Keratinocyte (primary cell): ENCODE measurements around the gene DCTD. TPM values are rescaled to one million over a fixed set of nuclear protein-coding genes. Genes with fewer than 3 reads are reported as not detected.

ENCODE experiments used
- DNase-seq: peaks from one replicate; pipeline ENCODE4 v3.0.0-alpha.2; 2011; ENCODE audit warnings: low read depth, missing footprints, low spot score
- FAIRE-seq: peaks from 2 replicates; lab custom pipeline; 2011; peaks lifted over from hg19 to GRCh38; lab: Jason Lieb, UNC
- H2AFZ ChIP-seq: 2 replicates; pipeline ENCODE4 v1.6.0; 2012; ENCODE audit warnings: low read length, control low read depth, inconsistent platforms; ENCODE audit not compliant: control insufficient read depth
- H3K27ac ChIP-seq: 2 replicates; pipeline ENCODE4 v1.5.1; 2011; ENCODE audit warnings: low read length; ENCODE audit not compliant: control insufficient read depth, insufficient read depth
- H3K27me3 ChIP-seq: 3 replicates; pipeline ENCODE4 v1.6.0; 2011; ENCODE audit warnings: low read length; ENCODE audit not compliant: control insufficient read depth, insufficient read depth; ENCODE audit errors: extremely low read depth
- H3K36me3 ChIP-seq, 2 experiments: 2 replicates in 1 of 2; 3 replicates in 1 of 2; pipeline ENCODE4 v1.5.1; 2011; ENCODE audit warnings: low read length in 2 of 2, mild to moderate bottlenecking in 1 of 2; ENCODE audit not compliant: control insufficient read depth in 2 of 2, insufficient read depth in 2 of 2; ENCODE audit errors: extremely low read depth in 1 of 2
- H3K4me1 ChIP-seq: 3 replicates; pipeline ENCODE4 v1.5.1; 2011; ENCODE audit warnings: low read length; ENCODE audit not compliant: control insufficient read depth, insufficient read depth; ENCODE audit errors: extremely low read depth
- H3K4me2 ChIP-seq: 3 replicates; pipeline ENCODE4 v1.6.0; 2011; ENCODE audit warnings: low read depth, low read length; ENCODE audit not compliant: control insufficient read depth, insufficient read depth; ENCODE audit errors: extremely low read depth
- H3K4me3 ChIP-seq, 3 experiments: fragments of 200-600 bp in 1 of 3; sonication (generic) in 1 of 3; 2 replicates in 2 of 3; 3 replicates in 1 of 3; pipeline ENCODE4 v1.5.1; 2011 to 2016; ENCODE audit warnings: low read length in 3 of 3, mild to moderate bottlenecking in 3 of 3, control low read depth in 2 of 3, inconsistent platforms in 1 of 3, low read depth in 1 of 3, mixed read lengths in 1 of 3, mixed run types in 1 of 3, moderate library complexity in 1 of 3; ENCODE audit not compliant: control insufficient read depth in 2 of 3, insufficient read depth in 2 of 3; ENCODE audit errors: extremely low read depth in 1 of 3
- H3K79me2 ChIP-seq: 2 replicates; pipeline ENCODE4 v1.6.0; 2012; ENCODE audit warnings: low read length; ENCODE audit not compliant: control insufficient read depth, insufficient read depth
- H3K9ac ChIP-seq: 3 replicates; pipeline ENCODE4 v1.6.0; 2011; ENCODE audit warnings: low read length; ENCODE audit not compliant: control insufficient read depth, insufficient read depth; ENCODE audit errors: extremely low read depth
- H3K9me1 ChIP-seq: 3 replicates; pipeline ENCODE4 v1.6.0; 2011; ENCODE audit warnings: low read length; ENCODE audit not compliant: control insufficient read depth, insufficient read depth; ENCODE audit errors: extremely low read depth
- H3K9me3 ChIP-seq: 2 replicates; pipeline ENCODE4 v1.5.1; 2012; ENCODE audit warnings: low read depth, low read length; ENCODE audit not compliant: control insufficient read depth
- H4K20me1 ChIP-seq: 3 replicates; pipeline ENCODE4 v1.6.0; 2011; ENCODE audit warnings: low read length; ENCODE audit not compliant: control insufficient read depth, insufficient read depth; ENCODE audit errors: extremely low read depth
- EZH2 ChIP-seq: IDR thresholded peaks from one replicate; pipeline ENCODE4 v1.6.1; 2012; ENCODE audit warnings: inconsistent platforms, mild to moderate bottlenecking, low read length, moderate library complexity
- dilution Hi-C: fragments of 300-500 bp; cut with MboI; formaldehyde crosslinking; loops from one replicate; pipeline ENCODE4 v1.7.0; 2020; ENCODE audit warnings: low sequenced_read_pairs; ENCODE audit not compliant: extremely low pct_ligation_motif_present
- polyA plus RNA-seq, 5 experiments: library from polyadenylated mRNA; depleted of rRNA in 3 of 5; stranded (reverse) in 3 of 5; stranded (forward) in 1 of 5; unstranded in 1 of 5; fragments of >200 nt; gene quantifications; 1 replicate in 1 of 5; 2 replicates in 3 of 5; 3 replicates in 1 of 5; pipeline versions ENCODE4 v1.2.1 to v1.2.3, GENCODE V29; 2011 to 2012; ENCODE audit warnings: missing spikeins in 2 of 5, low read depth in 1 of 5, low replicate concordance in 1 of 5
- TF ChIP-seq, protein P1 (sequence below), 3 experiments: IDR thresholded peaks in 1 of 3; conservative IDR thresholded peaks in 1 of 3; optimal IDR thresholded peaks in 1 of 3; 2 replicates in 2 of 3; 3 replicates in 1 of 3; pipeline versions ENCODE3 to v1.5.1; 2011; ENCODE audit warnings: low read length in 3 of 3, mild to moderate bottlenecking in 3 of 3, moderate library complexity in 2 of 3, control low read depth in 1 of 3, inconsistent platforms in 1 of 3; ENCODE audit not compliant: insufficient read depth in 2 of 3; ENCODE audit errors: extremely low read depth in 1 of 3

DCTD gene
- polyA plus RNA-seq, 1 donor (not counting 4 experiments of a cell fraction or from before 2014, with no cell fraction given) = 119 TPM

DNA sequence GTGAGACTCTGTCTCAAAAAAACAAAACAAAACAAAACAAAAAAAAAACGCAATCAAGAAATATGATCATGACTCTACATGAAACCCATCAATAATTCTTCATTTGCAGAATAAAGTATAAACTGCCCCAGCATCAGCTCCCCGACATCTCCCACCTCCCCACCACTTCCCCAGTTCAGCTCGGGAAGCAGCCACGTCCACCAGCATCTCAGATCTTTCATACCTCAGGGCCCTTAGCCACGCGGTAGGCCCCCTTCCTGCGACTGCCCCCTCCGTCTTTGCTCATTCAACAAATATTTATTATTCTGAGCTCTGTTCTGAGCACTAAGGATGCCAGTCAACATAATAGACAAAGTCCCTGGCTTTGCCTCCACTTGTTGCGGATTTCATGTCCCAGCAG, 45.6 kb downstream of the DCTD start:
- dilution Hi-C loops = no loop called here
- no peak for FAIRE-seq
- TF ChIP-seq EZH2 = no peak
- TF ChIP-seq, protein P1, sequence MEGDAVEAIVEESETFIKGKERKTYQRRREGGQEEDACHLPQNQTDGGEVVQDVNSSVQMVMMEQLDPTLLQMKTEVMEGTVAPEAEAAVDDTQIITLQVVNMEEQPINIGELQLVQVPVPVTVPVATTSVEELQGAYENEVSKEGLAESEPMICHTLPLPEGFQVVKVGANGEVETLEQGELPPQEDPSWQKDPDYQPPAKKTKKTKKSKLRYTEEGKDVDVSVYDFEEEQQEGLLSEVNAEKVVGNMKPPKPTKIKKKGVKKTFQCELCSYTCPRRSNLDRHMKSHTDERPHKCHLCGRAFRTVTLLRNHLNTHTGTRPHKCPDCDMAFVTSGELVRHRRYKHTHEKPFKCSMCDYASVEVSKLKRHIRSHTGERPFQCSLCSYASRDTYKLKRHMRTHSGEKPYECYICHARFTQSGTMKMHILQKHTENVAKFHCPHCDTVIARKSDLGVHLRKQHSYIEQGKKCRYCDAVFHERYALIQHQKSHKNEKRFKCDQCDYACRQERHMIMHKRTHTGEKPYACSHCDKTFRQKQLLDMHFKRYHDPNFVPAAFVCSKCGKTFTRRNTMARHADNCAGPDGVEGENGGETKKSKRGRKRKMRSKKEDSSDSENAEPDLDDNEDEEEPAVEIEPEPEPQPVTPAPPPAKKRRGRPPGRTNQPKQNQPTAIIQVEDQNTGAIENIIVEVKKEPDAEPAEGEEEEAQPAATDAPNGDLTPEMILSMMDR (optimal IDR thresholded peaks at IDR 0.05 in 1 of 3, IDR thresholded peaks at IDR 0.05 in 1 of 3, conservative IDR thresholded peaks at IDR 0.05 in 1 of 3; ENCODE audit: extremely low read depth in 1 of 3, insufficient read depth in 2 of 3, low read length in 3 of 3) = no peak

GRCh38 chr4:182869697-182870096, 47.5 kb downstream of the DCTD start:
- no peak for TF ChIP-seq EZH2
- TF ChIP-seq, protein P1 (optimal IDR thresholded peaks at IDR 0.05 in 1 of 3, IDR thresholded peaks at IDR 0.05 in 1 of 3, conservative IDR thresholded peaks at IDR 0.05 in 1 of 3; ENCODE audit: extremely low read depth in 1 of 3, insufficient read depth in 2 of 3, low read length in 3 of 3) = no peak
- dilution Hi-C loops = no loop called here
- FAIRE-seq = no peak
- Histone ChIP-seq H3K4me1 (no peaks in the 10 kb centered on the region), H3K79me2 (no peaks in the 10 kb centered on the region), H3K4me3 (no peak overlapping the region), H3K9me3 (no peaks in the 10 kb centered on the region), H3K9me1 (no peaks in the 10 kb centered on the region), H3K9ac (no peak overlapping the region), H4K20me1 (no peaks in the 10 kb centered on the region), H3K4me2 (no peak overlapping the region), H3K27ac (no peak overlapping the region), H2AFZ (no peak overlapping the region), H3K27me3 (no peaks in the 10 kb centered on the region), H3K36me3 (no peaks in the 10 kb centered on the region)
- DNase-seq = no peak

More for the DNA sequence above, 45.6 kb downstream of the DCTD start:
- H3K4me3 ChIP-seq = no peak overlapping the region
- no peak for DNase-seq
- no peaks in the 10 kb centered on the region for H3K79me2 ChIP-seq
- H3K36me3 ChIP-seq = peaks cover 0 to 2% of the 10 kb centered on the region in 2 experiments
- no peaks in the 10 kb centered on the region for H3K9me3 ChIP-seq
- H3K9me1 ChIP-seq = no peaks in the 10 kb centered on the region
- no peak overlapping the region for H2AFZ ChIP-seq
- H4K20me1 ChIP-seq = no peaks in the 10 kb centered on the region
- H3K4me2 ChIP-seq = no peak overlapping the region
- H3K9ac ChIP-seq = no peak overlapping the region
- H3K27ac ChIP-seq = no peak overlapping the region
- no peaks in the 10 kb centered on the region for H3K27me3 ChIP-seq
- H3K4me1 ChIP-seq = no peaks in the 10 kb centered on the region
